T-helper 17 cell (primary cell): Measurements from ENCODE around the gene SMIM27. TPM values are rescaled to one million over a fixed set of nuclear protein-coding genes. Genes with fewer than 3 reads are reported as not detected.
"Not testable (repeated sequence)": the region's sequence is repeated elsewhere in the genome, so short reads cannot be mapped to it uniquely, and the experiment has no call there.

Experiments used
- ATAC-seq: fragments of 150-1000 bp; cut with Tn5 transposase; 2 replicates; pipeline ENCODE4 v1.10.0; 2021; ENCODE audit warnings: mild to moderate bottlenecking, moderate library complexity
- DNase-seq, 3 donors: peaks; one replicate each; pipeline versions ENCODE4 v3.0.0 to v3.0.0-alpha.2; 2020 to 2021
- H3K9me3 ChIP-seq: one replicate; pipeline ENCODE4 v1.7.0; 2013; ENCODE audit warnings: low read length, mild to moderate bottlenecking; ENCODE audit not compliant: control insufficient read depth, poor library complexity, severe bottlenecking
- H3K27ac Mint-ChIP-seq: one replicate; pipeline ENCODE4 v1.8.0; 2022; ENCODE audit warnings: mild to moderate bottlenecking, moderate library complexity, mixed read lengths
- H3K27me3 Mint-ChIP-seq: one replicate; pipeline ENCODE4 v1.8.0; 2022; ENCODE audit warnings: mixed read lengths
- H3K36me3 Mint-ChIP-seq: one replicate; pipeline ENCODE4 v1.8.0; 2022; ENCODE audit warnings: low read depth, mixed read lengths
- H3K4me1 Mint-ChIP-seq: one replicate; pipeline ENCODE4 v1.8.0; 2022; ENCODE audit warnings: mild to moderate bottlenecking, mixed read lengths
- H3K4me3 Mint-ChIP-seq: one replicate; pipeline ENCODE4 v1.8.0; 2022; ENCODE audit warnings: mild to moderate bottlenecking, moderate library complexity, mixed read lengths
- total RNA-seq, 4 donors: library from RNA in 2 of 4; stranded (reverse) in 2 of 4; gene quantifications; one replicate each; pipeline ENCODE4 v1.2.3 and lab custom pipeline; 2022 to 2026

SMIM27 gene
- total RNA-seq, 2 donors from 2014 or later: 24.1 to 24.3 TPM

- Mint-ChIP-seq H3K36me3 (peaks cover 3% of the 10 kb centered on the region), H3K27me3 (peaks cover 53% of the 10 kb centered on the region), H3K4me3 (no peak overlapping the region), H3K27ac (no peak overlapping the region), H3K4me1 (no peaks in the 10 kb centered on the region)
- DNase-seq: no peak
- ATAC-seq: no peak
- H3K9me3 ChIP-seq: no peaks in the 10 kb centered on the region
These were observed 38.3 kb downstream of the SMIM27 start for GRCh38 chr9:32590476-32590875.

- no peak for ATAC-seq
- H3K4me1 Mint-ChIP-seq: peaks cover 2% of the 10 kb centered on the region
- H3K9me3 ChIP-seq: no peaks in the 10 kb centered on the region
- H3K36me3 Mint-ChIP-seq: peaks cover 3% of the 10 kb centered on the region
- peaks cover 51% of the 10 kb centered on the region for H3K27me3 Mint-ChIP-seq
- H3K4me3 Mint-ChIP-seq: no peak overlapping the region
- no peak overlapping the region for H3K27ac Mint-ChIP-seq
- DNase-seq: no peak
These were observed 38.8 kb downstream of the SMIM27 start for GRCh38 chr9:32590898-32591297.

DNA sequence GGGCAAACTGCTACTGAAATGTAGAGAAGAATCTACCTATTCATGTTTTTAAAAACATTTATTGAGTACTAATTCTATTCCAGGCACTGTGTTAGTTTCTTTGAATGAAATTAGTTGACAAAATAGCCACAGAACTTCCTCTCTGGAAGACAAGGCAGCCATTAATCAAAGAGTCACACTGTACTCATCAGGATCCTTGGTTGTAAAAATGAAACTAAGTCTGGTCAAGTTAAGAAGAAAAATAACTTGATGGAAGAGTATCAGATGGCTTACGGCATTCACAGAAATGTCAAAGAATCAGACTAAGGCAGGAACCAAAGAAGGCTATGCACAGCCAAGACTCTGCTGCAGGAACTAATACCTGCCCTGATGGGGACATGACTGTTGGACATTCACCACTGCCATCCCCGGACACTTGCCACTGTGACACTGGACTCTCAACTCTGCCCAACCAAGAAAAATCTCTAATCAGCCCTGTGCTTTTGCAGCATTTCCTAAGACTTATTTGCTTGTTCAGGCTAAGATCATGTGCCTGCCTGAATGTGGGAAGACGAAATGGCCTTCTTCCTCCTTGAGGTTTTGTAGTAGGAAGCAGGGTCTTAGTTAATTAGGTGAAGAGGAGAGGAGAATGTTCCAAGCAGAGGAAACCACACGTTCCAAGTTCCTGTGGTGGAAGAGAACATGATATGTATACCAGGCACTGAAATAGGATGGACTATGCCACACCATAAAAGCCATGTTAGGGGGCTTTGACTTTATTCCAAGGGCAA, 44.2 kb downstream of the SMIM27 start:
- Mint-ChIP-seq H3K4me1 (peaks cover 5% of the 10 kb centered on the region), H3K27ac (no peak overlapping the region), H3K36me3 (peaks cover 3% of the 10 kb centered on the region), H3K4me3 (no peak overlapping the region), H3K27me3 (peaks cover 46% of the 10 kb centered on the region)
- ATAC-seq (no peak), DNase-seq (no peak)
- no peaks in the 10 kb centered on the region for H3K9me3 ChIP-seq

GRCh38 chr9:32596936-32597335, 44.8 kb downstream of the SMIM27 start:
- no peak for DNase-seq
- no peaks in the 10 kb centered on the region for H3K9me3 ChIP-seq
- no peak overlapping the region for H3K4me3 Mint-ChIP-seq
- no peak overlapping the region for H3K27ac Mint-ChIP-seq
- peaks cover 5% of the 10 kb centered on the region for H3K4me1 Mint-ChIP-seq
- peaks cover 3% of the 10 kb centered on the region for H3K36me3 Mint-ChIP-seq
- no peak for ATAC-seq
- H3K27me3 Mint-ChIP-seq: peaks cover 48% of the 10 kb centered on the region

DNA sequence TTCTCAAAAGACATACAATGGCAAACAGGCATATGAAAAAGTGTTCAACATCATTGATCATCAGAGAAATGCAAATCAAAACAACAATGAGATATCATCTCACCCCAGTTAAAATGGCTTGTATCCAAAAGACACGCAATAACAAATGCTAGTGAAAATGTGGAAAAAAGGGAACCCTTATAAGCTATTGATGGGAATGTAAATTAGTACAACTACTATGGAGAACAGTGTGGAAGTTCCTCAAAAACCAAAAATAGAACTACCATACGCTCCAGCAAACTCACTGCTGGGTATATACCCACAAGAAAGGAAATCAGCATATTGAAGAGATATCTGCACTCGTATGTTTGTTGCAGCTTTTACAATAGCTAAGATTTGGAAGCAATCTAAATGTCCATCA, 46.9 kb downstream of the SMIM27 start:
- H3K4me3 Mint-ChIP-seq, ATAC-seq: not testable (repeated sequence)

More for the DNA sequence above, 46.9 kb downstream of the SMIM27 start:
- H3K9me3 ChIP-seq, H3K36me3 Mint-ChIP-seq, DNase-seq, H3K4me1 Mint-ChIP-seq, H3K27ac Mint-ChIP-seq: not testable (repeated sequence)
- H3K27me3 Mint-ChIP-seq: peaks cover 56% of the 10 kb centered on the region

Other genes with a start within 250 kb of the SMIM27 start
- gene ACO1, start 167.7 kb upstream of the SMIM27 start, total RNA-seq: 1 to 10 TPM; 3.1 to 3.9 TPM
- 10 to 100 TPM in 1 of 2 donors, 1 to 10 TPM in 1; 8.4 to 13.5 TPM for gene RIGI, start 26.1 kb upstream of the SMIM27 start, total RNA-seq
- 10 to 100 TPM; 25.8 to 28.3 TPM for gene TOPORS, start 259 bp downstream of the SMIM27 start, total RNA-seq
- gene NDUFB6, start 20.8 kb downstream of the SMIM27 start, total RNA-seq: 10 to 100 TPM; 11.1 to 14.2 TPM
- gene TAF1L, start 83.3 kb downstream of the SMIM27 start, total RNA-seq: under 1 TPM in 1 of 2 donors, not detected in 1; 0.05 TPM
- gene TMEM215, start 231.2 kb downstream of the SMIM27 start, total RNA-seq: not detected